ENCODE results near the gene MUC20.

- TF ChIP-seq YY1 (IDR thresholded peaks at IDR 0.05; ENCODE audit: insufficient read depth, insufficient read length) = no peak
- no peak for TF ChIP-seq ZNF274 (IDR thresholded peaks at IDR 0.05; ENCODE audit: low read depth, low read length)
Observed at GRCh38 chr3:195753581-195753980, 32.8 kb downstream of the MUC20 start.

Data from NT2/D1 (cell line).